ENCODE measurements around the gene YIPF2. TPM values are rescaled to one million over a fixed set of nuclear protein-coding genes. Genes with fewer than 3 reads are reported as not detected.

The YIPF2 gene
- total RNA-seq, 1 donor from 2014 or later: 51.4 TPM

DNA sequence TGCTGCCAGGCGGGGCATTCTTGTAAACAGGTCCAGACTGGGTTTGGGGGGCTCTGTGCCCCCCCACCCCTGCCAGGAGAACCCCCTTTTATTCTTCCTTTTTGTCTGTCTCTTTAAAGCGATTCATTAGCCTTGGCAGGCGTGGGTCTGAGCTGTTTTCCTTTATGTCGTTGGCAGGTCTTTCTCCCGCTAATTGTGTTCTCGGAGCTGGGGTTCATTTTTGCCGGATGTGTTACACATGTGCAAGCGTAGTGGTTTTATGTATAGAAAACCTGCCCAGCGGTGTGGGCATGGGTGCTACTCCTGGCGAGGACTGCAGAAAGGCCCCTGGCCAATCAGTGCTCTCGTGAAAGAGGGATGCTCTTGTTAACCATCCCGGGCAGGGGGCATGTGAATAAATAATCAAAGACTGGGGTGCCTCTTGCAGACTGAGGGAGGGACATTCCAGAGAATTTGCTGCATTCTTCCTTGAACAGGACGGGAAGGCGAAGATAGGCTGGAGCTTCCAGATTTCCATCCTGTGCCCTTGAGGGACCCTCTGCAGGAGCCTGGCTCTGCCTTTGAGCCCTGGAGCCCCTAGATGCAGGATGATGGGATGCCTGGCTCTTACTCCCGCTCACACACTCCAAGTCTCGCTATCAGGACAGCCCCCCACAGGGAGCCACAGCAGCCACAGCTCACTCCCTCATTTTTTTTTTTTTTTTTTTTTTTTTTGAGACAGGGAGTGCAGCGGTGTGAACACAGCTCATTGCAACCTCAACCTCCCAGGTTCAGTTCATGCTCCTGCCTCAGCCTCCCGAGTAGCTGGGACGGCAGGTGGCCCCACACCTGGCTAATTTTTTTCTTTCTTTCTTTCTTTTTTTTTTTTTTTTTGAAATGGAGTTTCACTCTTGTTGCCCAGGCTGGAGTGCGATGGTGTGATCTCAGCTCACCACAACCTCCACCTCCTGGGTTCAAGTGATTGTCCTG lies 43.0 kb downstream of the YIPF2 start:
- TF ChIP-seq, protein P1, sequence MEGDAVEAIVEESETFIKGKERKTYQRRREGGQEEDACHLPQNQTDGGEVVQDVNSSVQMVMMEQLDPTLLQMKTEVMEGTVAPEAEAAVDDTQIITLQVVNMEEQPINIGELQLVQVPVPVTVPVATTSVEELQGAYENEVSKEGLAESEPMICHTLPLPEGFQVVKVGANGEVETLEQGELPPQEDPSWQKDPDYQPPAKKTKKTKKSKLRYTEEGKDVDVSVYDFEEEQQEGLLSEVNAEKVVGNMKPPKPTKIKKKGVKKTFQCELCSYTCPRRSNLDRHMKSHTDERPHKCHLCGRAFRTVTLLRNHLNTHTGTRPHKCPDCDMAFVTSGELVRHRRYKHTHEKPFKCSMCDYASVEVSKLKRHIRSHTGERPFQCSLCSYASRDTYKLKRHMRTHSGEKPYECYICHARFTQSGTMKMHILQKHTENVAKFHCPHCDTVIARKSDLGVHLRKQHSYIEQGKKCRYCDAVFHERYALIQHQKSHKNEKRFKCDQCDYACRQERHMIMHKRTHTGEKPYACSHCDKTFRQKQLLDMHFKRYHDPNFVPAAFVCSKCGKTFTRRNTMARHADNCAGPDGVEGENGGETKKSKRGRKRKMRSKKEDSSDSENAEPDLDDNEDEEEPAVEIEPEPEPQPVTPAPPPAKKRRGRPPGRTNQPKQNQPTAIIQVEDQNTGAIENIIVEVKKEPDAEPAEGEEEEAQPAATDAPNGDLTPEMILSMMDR (IDR thresholded peaks at IDR 0.05; ENCODE audit: unreplicated experiment): no peak
- DNase-seq (ENCODE audit: low spot score): no peak
- peak overlapping the region; percentile 25 for H3K27ac Mint-ChIP-seq (ENCODE audit: unreplicated experiment)
- no peaks in the 10 kb centered on the region for H3K9me3 Mint-ChIP-seq (ENCODE audit: unreplicated experiment)
- peaks cover 3% of the 10 kb centered on the region for H3K27me3 Mint-ChIP-seq (ENCODE audit: unreplicated experiment)
- H3K4me3 Mint-ChIP-seq (ENCODE audit: unreplicated experiment): no peak overlapping the region
- H3K36me3 Mint-ChIP-seq (ENCODE audit: low read depth, unreplicated experiment): no peaks in the 10 kb centered on the region
- H3K4me1 Mint-ChIP-seq (ENCODE audit: unreplicated experiment): peaks cover 20% of the 10 kb centered on the region

DNA sequence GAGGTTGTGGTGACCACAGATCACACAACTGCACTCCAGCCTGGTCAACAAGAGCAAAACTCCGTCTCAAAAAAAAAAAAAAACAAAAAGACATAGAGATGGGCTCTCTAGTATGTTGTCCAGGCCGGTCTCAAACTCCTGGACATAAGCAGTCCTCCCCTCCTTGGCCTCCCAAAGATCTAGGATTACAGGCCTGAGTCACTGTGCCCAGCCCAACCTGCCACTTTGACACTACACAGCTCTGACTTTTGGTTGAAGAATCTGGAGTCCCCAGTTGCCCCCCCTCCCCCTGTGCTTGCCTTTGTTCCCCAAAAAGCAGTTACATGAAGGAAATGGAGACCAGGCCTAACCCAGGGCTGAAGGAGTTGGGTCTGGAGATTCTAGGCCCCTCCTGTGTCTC lies 44.2 kb downstream of the YIPF2 start:
- H3K27me3 Mint-ChIP-seq (ENCODE audit: unreplicated experiment): peaks cover 3% of the 10 kb centered on the region
- no peaks in the 10 kb centered on the region for H3K36me3 Mint-ChIP-seq (ENCODE audit: low read depth, unreplicated experiment)
- H3K27ac Mint-ChIP-seq (ENCODE audit: unreplicated experiment): no peak overlapping the region
- DNase-seq (ENCODE audit: low spot score): no peak
- TF ChIP-seq, protein P1 (IDR thresholded peaks at IDR 0.05; ENCODE audit: unreplicated experiment): no peak
- H3K4me1 Mint-ChIP-seq (ENCODE audit: unreplicated experiment): peaks cover 22% of the 10 kb centered on the region
- H3K4me3 Mint-ChIP-seq (ENCODE audit: unreplicated experiment): no peak overlapping the region
- no peaks in the 10 kb centered on the region for H3K9me3 Mint-ChIP-seq (ENCODE audit: unreplicated experiment)

GRCh38 chr19:10882108-10882457 lies 46.4 kb downstream of the YIPF2 start:
- no peaks in the 10 kb centered on the region for H3K36me3 Mint-ChIP-seq (ENCODE audit: low read depth, unreplicated experiment)
- H3K4me1 Mint-ChIP-seq (ENCODE audit: unreplicated experiment): peaks cover 16% of the 10 kb centered on the region
- TF ChIP-seq, protein P1 (IDR thresholded peaks at IDR 0.05; ENCODE audit: unreplicated experiment): no peak
- peaks cover 2% of the 10 kb centered on the region for H3K27me3 Mint-ChIP-seq (ENCODE audit: unreplicated experiment)
- H3K4me3 Mint-ChIP-seq (ENCODE audit: unreplicated experiment): no peak overlapping the region
- no peak for DNase-seq (ENCODE audit: low spot score)
- no peak overlapping the region for H3K27ac Mint-ChIP-seq (ENCODE audit: unreplicated experiment)
- no peaks in the 10 kb centered on the region for H3K9me3 Mint-ChIP-seq (ENCODE audit: unreplicated experiment)

- Mint-ChIP-seq H3K4me3 (ENCODE audit: unreplicated experiment) (no peak overlapping the region), H3K27ac (ENCODE audit: unreplicated experiment) (no peak overlapping the region)
- DNase-seq (ENCODE audit: low spot score): no peak
Measured at GRCh38 chr19:10881403-10882107, 46.9 kb downstream of the YIPF2 start.

More at GRCh38 chr19:10881403-10882107, 46.9 kb downstream of the YIPF2 start:
- Mint-ChIP-seq H3K9me3 (ENCODE audit: unreplicated experiment) (no peaks in the 10 kb centered on the region), H3K4me1 (ENCODE audit: unreplicated experiment) (peaks cover 15% of the 10 kb centered on the region), H3K27me3 (ENCODE audit: unreplicated experiment) (peaks cover 2% of the 10 kb centered on the region), H3K36me3 (ENCODE audit: low read depth, unreplicated experiment) (no peaks in the 10 kb centered on the region)
- TF ChIP-seq, protein P1 (IDR thresholded peaks at IDR 0.05; ENCODE audit: unreplicated experiment): no peak
